HUDEP-2 (cell line): ENCODE measurements around the gene LCE2C.

Source experiments
- DNase-seq, 76 experiments: peaks; one replicate each; lab custom pipeline; 2025; ENCODE audit not compliant: unreplicated experiment in 76 of 76; lab: John Stamatoyannopoulos, UW

Gene LCE2C

GRCh38 chr1:152718238-152718637 lies 43.2 kb downstream of the LCE2C start:
- no peak for DNase-seq

DNA sequence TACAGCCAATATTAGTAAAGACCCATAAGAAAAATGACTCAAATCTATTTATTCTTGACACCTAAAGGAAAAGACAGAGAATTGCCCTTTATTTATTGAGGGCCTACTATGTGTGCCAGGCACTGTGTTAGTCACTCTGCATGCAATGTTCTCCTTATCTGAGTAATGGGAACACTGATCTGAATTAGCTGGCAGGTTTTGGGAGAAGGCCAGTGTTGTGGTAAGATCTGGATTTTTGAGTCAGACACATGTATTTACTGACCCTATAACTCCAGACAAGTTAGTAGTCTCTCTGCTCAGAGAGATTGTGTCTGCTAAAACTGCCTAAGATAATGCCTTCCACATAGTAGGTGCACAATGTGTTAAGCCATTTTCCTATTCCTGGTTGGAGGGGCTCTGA lies 50.2 kb downstream of the LCE2C start:
- peak in 1 of 76 experiments; percentile 1 for DNase-seq
